Endothelial cell of umbilical vein (primary cell): Measurements from ENCODE around the gene CYREN. TPM values are rescaled to one million over a fixed set of nuclear protein-coding genes. Genes with fewer than 3 reads are reported as not detected.

Experiments used
- BruUV-seq: library from RNA; stranded (reverse); fragments of 400-500 nt; replicated peaks from 2 replicates; lab custom pipeline; 2021; lab: Mats Ljungman, UMichigan
- CTCF ChIA-PET: fragments of 300-600, 350-600 bp; sonication (Branson Sonifier 250); formaldehyde crosslinking; loops from one replicate; lab custom pipeline; 2021; ENCODE audit warnings: antibody characterized with exemption, inconsistent platforms; lab: Charles Lee
- POLR2A ChIA-PET: fragments of 300-600, 350-600 bp; sonication (Branson Sonifier 250); formaldehyde crosslinking; loops from one replicate; lab custom pipeline; 2021; ENCODE audit warnings: antibody characterized with exemption, inconsistent platforms; lab: Charles Lee
- DNase-seq: peaks from one replicate; pipeline ENCODE4 v3.0.0-alpha.2; 2011; ENCODE audit warnings: low read depth, low spot score
- FAIRE-seq: peaks from 2 replicates; lab custom pipeline; 2011; peaks lifted over from hg19 to GRCh38; lab: Jason Lieb, UNC
- H2AFZ ChIP-seq: 2 replicates; pipeline ENCODE4 v1.6.0; 2012; ENCODE audit warnings: low read depth, low read length, control low read depth, inconsistent platforms
- H3K27ac ChIP-seq: 2 replicates; pipeline ENCODE4 v1.5.1; 2011; ENCODE audit warnings: low read depth, mild to moderate bottlenecking, control low read depth, low read length, moderate library complexity; ENCODE audit not compliant: insufficient read depth
- H3K27me3 ChIP-seq, 2 experiments: 2 replicates each; pipeline versions ENCODE4 v1.6.0 to v1.6.1; 2011; ENCODE audit warnings: low read length in 2 of 2, mixed read lengths in 1 of 2; ENCODE audit not compliant: control insufficient read depth in 2 of 2, insufficient read depth in 2 of 2
- H3K36me3 ChIP-seq, 2 experiments: 2 replicates in 1 of 2; 3 replicates in 1 of 2; pipeline ENCODE4 v1.5.1; 2011; ENCODE audit warnings: low read length in 2 of 2, mild to moderate bottlenecking in 1 of 2, moderate library complexity in 1 of 2; ENCODE audit not compliant: control insufficient read depth in 2 of 2, insufficient read depth in 2 of 2; ENCODE audit errors: extremely low read depth in 1 of 2
- H3K4me1 ChIP-seq: 3 replicates; pipeline ENCODE4 v1.5.1; 2011; ENCODE audit warnings: mild to moderate bottlenecking, low read length; ENCODE audit not compliant: control insufficient read depth, insufficient read depth; ENCODE audit errors: extremely low read depth
- H3K4me2 ChIP-seq: 2 replicates; pipeline ENCODE4 v1.6.1; 2011; ENCODE audit warnings: low read length, control low read depth, mixed read lengths; ENCODE audit not compliant: insufficient read depth
- H3K4me3 ChIP-seq, 3 experiments: fragments of 200-600 bp in 1 of 3; sonication (generic), shearing (Covaris generic) in 1 of 3; replicated peaks in 1 of 3; 2 replicates each; pipeline ENCODE4 v1.5.1; 2011 to 2016; ENCODE audit warnings: control low read depth in 3 of 3, low read length in 3 of 3, mild to moderate bottlenecking in 2 of 3, inconsistent platforms in 1 of 3, low read depth in 1 of 3, moderate library complexity in 1 of 3; ENCODE audit not compliant: insufficient read depth in 1 of 3
- H3K79me2 ChIP-seq: 2 replicates; pipeline ENCODE4 v1.6.0; 2012; ENCODE audit warnings: low read length, inconsistent platforms; ENCODE audit not compliant: control insufficient read depth, insufficient read depth
- H3K9ac ChIP-seq: replicated peaks from 2 replicates; pipeline ENCODE3; 2011; ENCODE audit warnings: low read length, control low read depth; ENCODE audit not compliant: insufficient read depth; ENCODE audit errors: extremely low read depth
- H3K9me1 ChIP-seq: replicated peaks from 3 replicates; pipeline ENCODE4 v1.6.0; 2011; ENCODE audit warnings: mild to moderate bottlenecking, low read length; ENCODE audit not compliant: control insufficient read depth, insufficient read depth; ENCODE audit errors: extremely low read depth
- H3K9me3 ChIP-seq: replicated peaks from 2 replicates; pipeline ENCODE4 v1.5.1; 2012; ENCODE audit warnings: low read length, inconsistent platforms; ENCODE audit not compliant: control insufficient read depth, insufficient read depth
- H4K20me1 ChIP-seq: replicated peaks from 2 replicates; pipeline ENCODE3; 2011; ENCODE audit warnings: mild to moderate bottlenecking, low read length; ENCODE audit not compliant: control insufficient read depth, insufficient read depth; ENCODE audit errors: extremely low read depth
- EZH2 ChIP-seq: IDR thresholded peaks from 2 replicates; pipeline ENCODE4 v1.6.1; 2012; ENCODE audit warnings: borderline replicate concordance, low read depth, mild to moderate bottlenecking, moderate library complexity, low read length, inconsistent platforms; ENCODE audit not compliant: severe bottlenecking
- FOS ChIP-seq: IDR thresholded peaks from 2 replicates; pipeline ENCODE4 v1.6.1; 2011; ENCODE audit warnings: mild to moderate bottlenecking, low read length, moderate library complexity, borderline replicate concordance; ENCODE audit not compliant: insufficient read depth
- GATA2 ChIP-seq: IDR thresholded peaks from 2 replicates; pipeline ENCODE4 v1.7.0; 2011; ENCODE audit warnings: low read depth, mild to moderate bottlenecking, moderate library complexity, mixed read lengths, low read length; ENCODE audit not compliant: insufficient read length, insufficient read depth
- MYC ChIP-seq: IDR thresholded peaks from one replicate; pipeline ENCODE4 v1.6.1; 2011; ENCODE audit warnings: mild to moderate bottlenecking, low read depth, low read length
- POLR2A ChIP-seq: IDR thresholded peaks from 2 replicates; pipeline ENCODE4 v1.6.1; 2012; ENCODE audit warnings: low read depth, mild to moderate bottlenecking, control low read depth, low read length
- POLR2AphosphoS5 ChIP-seq: IDR thresholded peaks from 2 replicates; pipeline ENCODE4 v1.6.1; 2012; ENCODE audit warnings: low read depth, mild to moderate bottlenecking, control low read depth, low read length, moderate library complexity; ENCODE audit not compliant: insufficient read depth
- dilution Hi-C: fragments of 300-500 bp; cut with MboI; formaldehyde crosslinking; loops from one replicate; pipeline ENCODE4 v1.15.0; 2019; ENCODE audit warnings: low sequenced_read_pairs; ENCODE audit not compliant: extremely low pct_ligation_motif_present
- intact Hi-C: fragments of 100-400 bp; cut with micrococcal nuclease; formaldehyde crosslinking; loops from one replicate; pipeline ENCODE4 v1.10.0; 2022
- polyA plus RNA-seq, 4 experiments: library from polyadenylated mRNA; depleted of rRNA in 3 of 4; stranded (reverse) in 3 of 4; unstranded in 1 of 4; fragments of >200 nt; gene quantifications; 2 replicates each; pipeline versions ENCODE4 v1.2.1 to v1.2.3, GENCODE V29; 2011 to 2012; ENCODE audit warnings: missing spikeins in 1 of 4
- total RNA-seq: library from RNA; stranded (reverse); gene quantifications from 2 replicates; pipeline ENCODE4 v1.2.3, GENCODE V29; 2021
- TF ChIP-seq, protein P1 (sequence below), 2 donors: IDR thresholded peaks; 1 replicate in 1 of 2; 2 replicates in 1 of 2; pipeline ENCODE4 v1.5.1; 2011; ENCODE audit warnings: low read length in 2 of 2, mild to moderate bottlenecking in 2 of 2, moderate library complexity in 2 of 2, control low read depth in 1 of 2, inconsistent platforms in 1 of 2, low read depth in 1 of 2; ENCODE audit not compliant: insufficient read depth in 1 of 2; ENCODE audit errors: extremely low read depth in 1 of 2
- TF ChIP-seq, protein P2 (sequence below): IDR thresholded peaks from 2 replicates; pipeline ENCODE4 v1.6.1; 2011; ENCODE audit not compliant: insufficient read depth, insufficient read length

The CYREN gene
- total and polyA plus RNA-seq, 2 donors (not counting 3 experiments of a cell fraction or from before 2014, with no cell fraction given), result 19.1 to 30.8 TPM

DNA sequence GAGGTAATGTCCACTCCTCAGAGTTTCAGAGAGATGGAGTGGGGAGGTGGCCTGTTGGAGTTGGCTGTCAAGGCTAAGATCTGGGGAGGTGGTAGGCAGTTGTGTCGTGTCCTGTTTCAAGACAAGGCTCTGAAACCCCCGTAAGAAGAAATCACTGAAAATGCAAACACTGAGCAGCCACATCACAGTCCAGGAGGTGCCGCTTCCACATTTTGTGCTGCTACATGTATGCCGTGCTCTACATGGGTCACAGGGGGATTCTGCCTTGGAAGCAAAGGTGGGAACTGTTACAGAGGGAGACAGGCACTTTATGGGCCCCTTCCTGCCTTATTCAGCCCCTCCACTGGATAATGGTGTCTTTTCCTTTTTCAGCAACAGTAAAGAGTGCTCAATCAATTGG, 28.9 kb upstream of the CYREN start:
- Histone ChIP-seq H3K27ac (no peak overlapping the region), H3K4me3 (no peak overlapping the region), H2AFZ (no peak overlapping the region), H3K79me2 (no peaks in the 10 kb centered on the region), H3K9me3 (no peaks in the 10 kb centered on the region), H3K9ac (no peak overlapping the region), H3K4me2 (no peak overlapping the region), H3K9me1 (no peaks in the 10 kb centered on the region), H3K36me3 (peaks cover 0 to 2% of the 10 kb centered on the region in 2 experiments), H4K20me1 (no peaks in the 10 kb centered on the region), H3K27me3 (no peaks in the 10 kb centered on the region), H3K4me1 (no peaks in the 10 kb centered on the region)
- BruUV-seq, result no TSS peak
- DNase-seq, result no peak
- TF ChIP-seq, protein P1, sequence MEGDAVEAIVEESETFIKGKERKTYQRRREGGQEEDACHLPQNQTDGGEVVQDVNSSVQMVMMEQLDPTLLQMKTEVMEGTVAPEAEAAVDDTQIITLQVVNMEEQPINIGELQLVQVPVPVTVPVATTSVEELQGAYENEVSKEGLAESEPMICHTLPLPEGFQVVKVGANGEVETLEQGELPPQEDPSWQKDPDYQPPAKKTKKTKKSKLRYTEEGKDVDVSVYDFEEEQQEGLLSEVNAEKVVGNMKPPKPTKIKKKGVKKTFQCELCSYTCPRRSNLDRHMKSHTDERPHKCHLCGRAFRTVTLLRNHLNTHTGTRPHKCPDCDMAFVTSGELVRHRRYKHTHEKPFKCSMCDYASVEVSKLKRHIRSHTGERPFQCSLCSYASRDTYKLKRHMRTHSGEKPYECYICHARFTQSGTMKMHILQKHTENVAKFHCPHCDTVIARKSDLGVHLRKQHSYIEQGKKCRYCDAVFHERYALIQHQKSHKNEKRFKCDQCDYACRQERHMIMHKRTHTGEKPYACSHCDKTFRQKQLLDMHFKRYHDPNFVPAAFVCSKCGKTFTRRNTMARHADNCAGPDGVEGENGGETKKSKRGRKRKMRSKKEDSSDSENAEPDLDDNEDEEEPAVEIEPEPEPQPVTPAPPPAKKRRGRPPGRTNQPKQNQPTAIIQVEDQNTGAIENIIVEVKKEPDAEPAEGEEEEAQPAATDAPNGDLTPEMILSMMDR (IDR thresholded peaks at IDR 0.05; ENCODE audit: extremely low read depth in 1 of 2, insufficient read depth in 1 of 2, low read depth in 1 of 2, low read length in 2 of 2), result no peak
- no peak for FAIRE-seq
- intact Hi-C loops, result no loop called here
- dilution Hi-C loops, result no loop called here
- ChIA-PET CTCF (no interaction called here), POLR2A (no interaction called here)

DNA sequence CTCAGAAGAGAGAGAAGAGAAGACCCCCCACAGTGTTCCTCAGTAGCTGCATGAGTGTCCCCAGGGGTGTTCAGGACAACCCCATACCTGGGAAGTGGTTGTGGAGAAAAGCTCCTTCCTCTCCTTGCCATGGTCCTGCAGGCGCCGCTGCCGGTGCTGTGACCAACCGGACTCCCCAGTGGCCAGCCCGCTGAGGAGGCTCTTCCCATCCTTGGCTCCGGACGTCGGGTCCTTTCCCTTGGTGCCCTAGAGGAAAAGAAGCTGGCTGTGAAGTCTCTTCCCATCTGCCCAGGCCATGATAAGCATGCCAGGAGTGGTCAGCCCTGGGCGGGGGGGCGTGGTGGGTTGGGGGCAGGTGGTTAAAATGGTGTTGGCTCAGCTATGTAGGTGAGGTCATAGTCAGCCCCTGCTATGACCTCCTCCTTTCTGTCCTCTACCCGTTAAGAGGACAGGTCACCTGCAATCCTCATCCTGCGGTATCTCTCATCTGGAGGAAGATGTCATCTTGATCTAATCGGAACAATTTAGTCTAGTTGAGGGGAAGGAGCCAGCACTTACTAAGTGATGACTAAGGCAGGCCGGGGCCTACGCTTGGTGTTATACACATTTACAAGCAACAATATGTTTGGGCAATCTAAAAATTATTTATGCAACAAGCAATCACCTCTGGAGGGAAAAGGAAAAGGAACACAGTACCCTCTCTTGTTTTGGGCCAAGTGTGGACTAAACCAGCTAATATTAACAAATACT, 27.6 kb upstream of the CYREN start:
- DNase-seq (no peak), FAIRE-seq (no peak)
- H3K9me3 ChIP-seq, result no peaks in the 10 kb centered on the region
- no peak overlapping the region for H2AFZ ChIP-seq
- H3K4me3 ChIP-seq, result no peak overlapping the region
- H3K4me1 ChIP-seq, result no peaks in the 10 kb centered on the region
- no peak overlapping the region for H3K4me2 ChIP-seq
- H3K79me2 ChIP-seq, result no peaks in the 10 kb centered on the region
- BruUV-seq, result no TSS peak
- no peak overlapping the region for H3K27ac ChIP-seq
- dilution Hi-C loops, result no loop called here
- no peak overlapping the region for H3K9ac ChIP-seq
- H3K27me3 ChIP-seq, result no peaks in the 10 kb centered on the region
- POLR2A ChIA-PET, result no interaction called here
- intact Hi-C loops, result no loop called here
- H4K20me1 ChIP-seq, result no peaks in the 10 kb centered on the region
- H3K9me1 ChIP-seq, result no peaks in the 10 kb centered on the region
- TF ChIP-seq GATA2 (no peak), POLR2AphosphoS5 (no peak), FOS (no peak), EZH2 (no peak), POLR2A (no peak), MYC (no peak)
- TF ChIP-seq, protein P1 (IDR thresholded peaks at IDR 0.05; ENCODE audit: extremely low read depth in 1 of 2, insufficient read depth in 1 of 2, low read depth in 1 of 2, low read length in 2 of 2), result no peak
- TF ChIP-seq, protein P2, sequence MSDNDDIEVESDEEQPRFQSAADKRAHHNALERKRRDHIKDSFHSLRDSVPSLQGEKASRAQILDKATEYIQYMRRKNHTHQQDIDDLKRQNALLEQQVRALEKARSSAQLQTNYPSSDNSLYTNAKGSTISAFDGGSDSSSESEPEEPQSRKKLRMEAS, result no peak
- CTCF ChIA-PET, result no interaction called here
- peaks cover 0 to 4% of the 10 kb centered on the region in 2 experiments for H3K36me3 ChIP-seq
